HepG2 (cell line): Measurements from ENCODE around the gene HRG. TPM values are rescaled to one million over a fixed set of nuclear protein-coding genes. Genes with fewer than 3 reads are reported as not detected.

Experiments
- ARID4A ChIP-seq: sonication (generic); formaldehyde crosslinking; IDR thresholded peaks from 2 replicates; pipeline ENCODE4 v1.5.0; 2020; ENCODE audit warnings: mild to moderate bottlenecking, missing genetic modification reagents, borderline replicate concordance
- ARNTL ChIP-seq: sonication (generic); formaldehyde crosslinking; IDR thresholded peaks from 2 replicates; pipeline ENCODE4 v1.4.0; 2020; ENCODE audit warnings: mild to moderate bottlenecking, missing genetic modification reagents
- CEBPB ChIP-seq: IDR thresholded peaks from 2 replicates; pipeline ENCODE4 v1.6.1; 2011; ENCODE audit warnings: low read depth, low read length, improper control_type of control experiment, borderline replicate concordance
- ETV5 ChIP-seq: IDR thresholded peaks from 2 replicates; pipeline ENCODE4 v1.6.1; 2018; ENCODE audit warnings: missing biosample characterization, missing genetic modification reagents, inconsistent platforms, borderline replicate concordance
- FOXJ3 ChIP-seq: sonication (generic); formaldehyde crosslinking; IDR thresholded peaks from 2 replicates; pipeline ENCODE4 v1.4.0; 2020; ENCODE audit warnings: missing genetic modification reagents, mild to moderate bottlenecking, borderline replicate concordance
- HMG20A ChIP-seq: IDR thresholded peaks from 2 replicates; pipeline ENCODE4 v1.6.1; 2016; ENCODE audit warnings: borderline replicate concordance
- HMG20B ChIP-seq: conservative IDR thresholded peaks from 2 replicates; pipeline ENCODE4 v1.6.1; 2016; ENCODE audit warnings: missing genetic modification reagents, missing compliant biosample characterization
- MLLT10 ChIP-seq: sonication (generic); formaldehyde crosslinking; IDR thresholded peaks from 2 replicates; pipeline ENCODE4 v1.4.0; 2020; ENCODE audit warnings: missing genetic modification reagents
- MTA3 ChIP-seq: sonication (generic); formaldehyde crosslinking; IDR thresholded peaks from 2 replicates; pipeline ENCODE4 v1.4.0; 2020; ENCODE audit warnings: missing genetic modification reagents
- TEAD2 ChIP-seq: sonication (generic); formaldehyde crosslinking; IDR thresholded peaks from 2 replicates; pipeline ENCODE4 v1.9.0; 2021; ENCODE audit warnings: missing genetic modification reagents
- ZMYM4 ChIP-seq: sonication (generic); formaldehyde crosslinking; IDR thresholded peaks from 2 replicates; pipeline ENCODE4 v1.8.1; 2023; ENCODE audit warnings: mild to moderate bottlenecking, missing genetic modification reagents
- ZNF263 ChIP-seq: sonication (generic); formaldehyde crosslinking; IDR thresholded peaks from 2 replicates; pipeline ENCODE4 v1.4.0; 2020; ENCODE audit warnings: missing genetic modification reagents
- ZNF329 ChIP-seq: sonication (generic); formaldehyde crosslinking; IDR thresholded peaks from 2 replicates; pipeline ENCODE4 v1.9.0; 2021; ENCODE audit warnings: low read depth, mild to moderate bottlenecking, missing genetic modification reagents
- polyA plus RNA-seq, 8 experiments: library from polyadenylated mRNA; depleted of rRNA in 3 of 8; stranded (reverse) in 7 of 8; unstranded in 1 of 8; fragments of >200 nt; fragmentation: Illumina TruSeq in 4 of 8; extraction: Trizol in 4 of 8; gene quantifications; 2 replicates each; pipeline versions ENCODE4 v1.2.1 to v1.2.3, GENCODE V29; 2011 to 2016; ENCODE audit warnings: low read depth in 4 of 8, missing spikeins in 1 of 8, mixed read lengths in 1 of 8; ENCODE audit not compliant: insufficient read depth in 1 of 8
- total RNA-seq, 5 experiments: library from RNA; depleted of rRNA; stranded (reverse); fragments of >200 nt; fragmentation: Illumina TruSeq; extraction: Trizol; gene quantifications; 2 replicates each; pipeline ENCODE4 v1.2.3, GENCODE V29; 2016; ENCODE audit warnings: low read depth in 1 of 5
- TF ChIP-seq, protein P1 (sequence below): sonication (generic); formaldehyde crosslinking; IDR thresholded peaks from 2 replicates; pipeline ENCODE4 v1.4.0; 2020; ENCODE audit warnings: mild to moderate bottlenecking, missing genetic modification reagents, borderline replicate concordance
- TF ChIP-seq, protein P2 (sequence below): IDR thresholded peaks from 2 replicates; pipeline ENCODE4 v1.6.1; 2018; ENCODE audit warnings: missing genetic modification reagents, mild to moderate bottlenecking, missing compliant biosample characterization

The HRG gene
- total and polyA plus RNA-seq, 2 of the 13 experiments (the other 11 are each of a cell fraction or from before 2014, with no cell fraction given) = 0.09 to 0.11 TPM

- TF ChIP-seq ARID4A (no peak), CEBPB (no peak), MTA3 (CRISPR knock-in tag) (no peak), MLLT10 (CRISPR knock-in tag) (no peak), ETV5 (CRISPR knock-in tag) (no peak), HMG20A (CRISPR knock-in tag) (no peak), TEAD2 (CRISPR knock-in tag) (no peak), ZNF329 (CRISPR knock-in tag) (0 out of 2 replicates have a peak, but pooled peaks have one; percentile 49), HMG20B (CRISPR knock-in tag) (no peak), ARNTL (CRISPR knock-in tag) (no peak), ZNF263 (no peak), ZMYM4 (peak; percentile 26; the same call in 1 of the 2 replicates), FOXJ3 (CRISPR knock-in tag) (no peak)
- TF ChIP-seq, protein P1, sequence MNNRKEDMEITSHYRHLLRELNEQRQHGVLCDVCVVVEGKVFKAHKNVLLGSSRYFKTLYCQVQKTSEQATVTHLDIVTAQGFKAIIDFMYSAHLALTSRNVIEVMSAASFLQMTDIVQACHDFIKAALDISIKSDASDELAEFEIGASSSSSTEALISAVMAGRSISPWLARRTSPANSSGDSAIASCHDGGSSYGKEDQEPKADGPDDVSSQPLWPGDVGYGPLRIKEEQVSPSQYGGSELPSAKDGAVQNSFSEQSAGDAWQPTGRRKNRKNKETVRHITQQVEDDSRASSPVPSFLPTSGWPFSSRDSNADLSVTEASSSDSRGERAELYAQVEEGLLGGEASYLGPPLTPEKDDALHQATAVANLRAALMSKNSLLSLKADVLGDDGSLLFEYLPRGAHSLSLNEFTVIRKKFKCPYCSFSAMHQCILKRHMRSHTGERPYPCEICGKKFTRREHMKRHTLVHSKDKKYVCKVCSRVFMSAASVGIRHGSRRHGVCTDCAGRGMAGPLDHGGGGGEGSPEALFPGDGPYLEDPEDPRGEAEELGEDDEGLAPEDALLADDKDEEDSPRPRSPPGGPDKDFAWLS (CRISPR knock-in tag) = no peak
- TF ChIP-seq, protein P2, sequence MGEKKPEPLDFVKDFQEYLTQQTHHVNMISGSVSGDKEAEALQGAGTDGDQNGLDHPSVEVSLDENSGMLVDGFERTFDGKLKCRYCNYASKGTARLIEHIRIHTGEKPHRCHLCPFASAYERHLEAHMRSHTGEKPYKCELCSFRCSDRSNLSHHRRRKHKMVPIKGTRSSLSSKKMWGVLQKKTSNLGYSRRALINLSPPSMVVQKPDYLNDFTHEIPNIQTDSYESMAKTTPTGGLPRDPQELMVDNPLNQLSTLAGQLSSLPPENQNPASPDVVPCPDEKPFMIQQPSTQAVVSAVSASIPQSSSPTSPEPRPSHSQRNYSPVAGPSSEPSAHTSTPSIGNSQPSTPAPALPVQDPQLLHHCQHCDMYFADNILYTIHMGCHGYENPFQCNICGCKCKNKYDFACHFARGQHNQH (CRISPR knock-in tag) = no peak; the same call in 1 of the 2 replicates
Observed at GRCh38 chr3:186619787-186620212, 46.0 kb upstream of the HRG start (continued).
